GM12801 (cell line): ENCODE results near the gene GIMAP8.

ENCODE experiments used
- CTCF ChIP-seq: IDR thresholded peaks from one replicate; pipeline ENCODE4 v1.5.1; 2011; ENCODE audit warnings: control low read depth; ENCODE audit not compliant: insufficient read length; ENCODE audit errors: extremely low read depth

GIMAP8 gene

DNA sequence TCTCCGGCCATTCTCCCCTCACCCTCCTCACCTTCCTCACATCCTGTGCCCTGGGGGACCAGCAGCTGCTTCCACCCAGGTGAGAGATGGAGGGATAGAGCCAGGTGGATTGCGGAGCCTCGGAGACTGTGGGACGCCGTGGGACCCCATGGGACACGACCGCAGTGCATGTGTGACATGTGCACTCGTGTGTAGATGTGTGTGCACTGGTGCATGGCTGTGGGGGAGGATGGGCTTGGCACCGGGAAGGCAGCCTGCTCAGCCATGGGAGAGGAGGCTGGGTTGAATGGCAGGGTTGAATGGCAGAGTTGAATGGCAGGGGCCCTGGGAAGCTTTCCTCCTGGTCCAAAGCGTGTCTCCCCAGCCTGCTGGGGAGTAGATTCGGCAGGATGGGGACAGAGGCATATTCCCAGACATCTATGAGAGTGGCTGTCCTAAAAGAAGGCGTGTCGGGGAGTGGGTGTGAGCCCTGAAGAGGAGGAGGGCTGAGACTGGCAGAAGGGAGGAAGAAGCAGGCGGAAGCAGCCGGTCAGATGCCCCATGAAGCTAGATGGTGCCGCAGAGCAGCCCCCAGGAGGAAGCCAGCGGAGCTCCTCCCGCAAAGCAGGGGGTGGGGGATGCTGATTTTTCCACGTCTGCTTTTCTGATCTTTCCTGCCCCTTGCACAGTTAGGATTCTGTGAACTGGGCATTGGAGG lies 815 bp downstream of the GIMAP8 start:
- no peak for TF ChIP-seq CTCF

GRCh38 chr7:150451833-150452461 lies 1.5 kb downstream of the GIMAP8 start:
- TF ChIP-seq CTCF: no peak

- TF ChIP-seq CTCF: no peak
Measured at GRCh38 chr7:150453181-150453580, 2.8 kb downstream of the GIMAP8 start.

- no peak for TF ChIP-seq CTCF
Measured at GRCh38 chr7:150453892-150454291, 3.5 kb downstream of the GIMAP8 start.

DNA sequence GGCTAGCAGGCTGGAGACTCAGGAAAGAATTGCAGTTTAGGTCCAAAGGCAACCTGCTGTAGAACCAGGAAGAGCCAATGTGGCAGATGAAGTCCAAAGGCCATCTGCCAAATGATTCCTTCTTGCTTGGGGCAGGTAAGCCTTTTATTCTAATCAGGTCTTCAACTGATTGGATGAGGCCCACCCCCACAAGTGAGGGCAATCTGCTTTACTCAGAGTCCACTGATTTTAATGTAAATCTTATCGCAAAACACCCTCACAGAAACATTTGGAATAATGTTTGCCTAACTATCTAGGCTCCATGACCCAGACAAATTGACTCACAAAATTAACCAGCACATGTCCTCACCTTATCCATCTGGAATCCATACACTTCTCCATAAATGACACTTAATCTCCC lies 7.8 kb downstream of the GIMAP8 start:
- no peak for TF ChIP-seq CTCF

GRCh38 chr7:150458756-150459155 lies 8.3 kb downstream of the GIMAP8 start:
- no peak for TF ChIP-seq CTCF

DNA sequence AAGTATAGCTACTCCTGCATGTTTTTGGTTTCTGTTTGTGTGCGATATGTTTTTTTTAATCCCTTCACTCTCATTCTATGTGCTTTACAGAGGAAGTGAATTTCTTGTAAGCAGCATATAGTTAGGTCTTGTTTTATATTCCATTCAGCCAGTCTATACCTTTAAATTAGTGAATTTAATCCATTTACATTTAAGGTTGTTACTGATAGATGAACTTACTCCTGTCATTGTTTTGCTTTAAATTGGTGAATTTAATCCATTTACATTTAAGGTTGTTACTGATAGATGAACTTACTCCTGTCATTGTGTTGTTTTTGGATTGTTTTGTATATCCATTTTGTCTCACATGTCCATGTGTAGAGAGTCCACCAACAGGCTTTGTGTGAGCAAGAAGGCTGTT lies 11.1 kb downstream of the GIMAP8 start:
- TF ChIP-seq CTCF: no peak
